DOHH2 (cell line): ENCODE results near the gene BBC3.

Experiments used
- H3F3A ChIP-seq: fragments of 200-600 bp; sonication (generic), shearing (Covaris generic); 2 replicates; pipeline ENCODE4 v1.6.0; 2016; ENCODE audit warnings: antibody characterized with exemption, mild to moderate bottlenecking; ENCODE audit not compliant: control insufficient read depth, insufficient read depth
- H3K27ac ChIP-seq: fragments of 200-600 bp; sonication (generic); 2 replicates; pipeline ENCODE4 v1.5.1; 2014; ENCODE audit warnings: low read depth, mild to moderate bottlenecking, low read length, moderate library complexity
- H3K27me3 ChIP-seq: fragments of 200-600 bp; sonication (generic); 2 replicates; pipeline ENCODE4 v1.6.1; 2014; ENCODE audit warnings: mild to moderate bottlenecking, low read length, mixed read lengths; ENCODE audit not compliant: control insufficient read depth
- H3K36me3 ChIP-seq: fragments of 200-600 bp; sonication (generic); 2 replicates; pipeline ENCODE4 v1.6.1; 2014; ENCODE audit warnings: mild to moderate bottlenecking, low read length, moderate library complexity, mixed read lengths; ENCODE audit not compliant: control insufficient read depth
- H3K4me1 ChIP-seq: fragments of 200-600 bp; sonication (generic); 2 replicates; pipeline ENCODE4 v1.6.1; 2014; ENCODE audit warnings: mild to moderate bottlenecking, low read length, mixed read lengths; ENCODE audit not compliant: control insufficient read depth
- H3K4me2 ChIP-seq: fragments of 200-600 bp; sonication (generic); 2 replicates; pipeline ENCODE4 v1.6.0; 2014; ENCODE audit warnings: mild to moderate bottlenecking, low read length, moderate library complexity
- H3K4me3 ChIP-seq: fragments of 200-600 bp; sonication (generic); 2 replicates; pipeline ENCODE4 v1.5.1; 2014; ENCODE audit warnings: mild to moderate bottlenecking, low read length, mixed read lengths
- H3K79me2 ChIP-seq: fragments of 200-600 bp; sonication (generic); 2 replicates; pipeline ENCODE4 v1.6.1; 2014; ENCODE audit warnings: mild to moderate bottlenecking, low read length, mixed read lengths; ENCODE audit not compliant: control insufficient read depth
- H3K9me2 ChIP-seq: fragments of 200-600 bp; sonication (generic); replicated peaks from 2 replicates; pipeline ENCODE4 v1.6.1; 2014; ENCODE audit warnings: mild to moderate bottlenecking, low read length, mixed read lengths; ENCODE audit not compliant: control insufficient read depth
- H3K9me3 ChIP-seq: fragments of 200-600 bp; sonication (generic); 2 replicates; pipeline ENCODE4 v1.6.1; 2014; ENCODE audit warnings: antibody characterized with exemption, low read length, mixed read lengths; ENCODE audit not compliant: control insufficient read depth, insufficient read depth
- H4K20me1 ChIP-seq: fragments of 200-600 bp; sonication (generic); 2 replicates; pipeline ENCODE4 v1.6.0; 2014; ENCODE audit warnings: low read depth, mild to moderate bottlenecking, antibody characterized with exemption, low read length, moderate library complexity; ENCODE audit not compliant: control insufficient read depth, insufficient read depth
- EZH2phosphoT487 ChIP-seq: fragments of 200-600 bp; sonication (generic); IDR thresholded peaks from 2 replicates; pipeline ENCODE4 v1.6.1; 2017; ENCODE audit warnings: borderline replicate concordance, mild to moderate bottlenecking, antibody characterized with exemption, low read length, moderate library complexity, mixed read lengths
- TF ChIP-seq, protein P1 (sequence below): fragments of 200-600 bp; sonication (generic); IDR thresholded peaks from one replicate; pipeline ENCODE4 v1.5.1; 2014; ENCODE audit warnings: antibody characterized with exemption, mild to moderate bottlenecking, low read depth, low read length; ENCODE audit not compliant: poor library complexity, severe bottlenecking

BBC3 gene

GRCh38 chr19:47227352-47228167 lies 3.4 kb downstream of the BBC3 start:
- Histone ChIP-seq H3K4me1 (peaks cover 60% of the 10 kb centered on the region), H3K9me2 (no peaks in the 10 kb centered on the region), H3K27ac (peak overlapping the region; percentile 95), H3K27me3 (peaks cover 6% of the 10 kb centered on the region), H3F3A (peaks cover 30% of the 10 kb centered on the region), H3K4me2 (peak overlapping the region; percentile 99), H3K4me3 (peak overlapping the region; percentile 79), H3K9me3 (no peaks in the 10 kb centered on the region), H3K79me2 (peaks cover 5% of the 10 kb centered on the region; the same call in 1 of the 2 replicates), H3K36me3 (peaks cover 10% of the 10 kb centered on the region), H4K20me1 (no peaks in the 10 kb centered on the region)
- TF ChIP-seq, protein P1, sequence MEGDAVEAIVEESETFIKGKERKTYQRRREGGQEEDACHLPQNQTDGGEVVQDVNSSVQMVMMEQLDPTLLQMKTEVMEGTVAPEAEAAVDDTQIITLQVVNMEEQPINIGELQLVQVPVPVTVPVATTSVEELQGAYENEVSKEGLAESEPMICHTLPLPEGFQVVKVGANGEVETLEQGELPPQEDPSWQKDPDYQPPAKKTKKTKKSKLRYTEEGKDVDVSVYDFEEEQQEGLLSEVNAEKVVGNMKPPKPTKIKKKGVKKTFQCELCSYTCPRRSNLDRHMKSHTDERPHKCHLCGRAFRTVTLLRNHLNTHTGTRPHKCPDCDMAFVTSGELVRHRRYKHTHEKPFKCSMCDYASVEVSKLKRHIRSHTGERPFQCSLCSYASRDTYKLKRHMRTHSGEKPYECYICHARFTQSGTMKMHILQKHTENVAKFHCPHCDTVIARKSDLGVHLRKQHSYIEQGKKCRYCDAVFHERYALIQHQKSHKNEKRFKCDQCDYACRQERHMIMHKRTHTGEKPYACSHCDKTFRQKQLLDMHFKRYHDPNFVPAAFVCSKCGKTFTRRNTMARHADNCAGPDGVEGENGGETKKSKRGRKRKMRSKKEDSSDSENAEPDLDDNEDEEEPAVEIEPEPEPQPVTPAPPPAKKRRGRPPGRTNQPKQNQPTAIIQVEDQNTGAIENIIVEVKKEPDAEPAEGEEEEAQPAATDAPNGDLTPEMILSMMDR = no peak
- TF ChIP-seq EZH2phosphoT487 = no peak

- Histone ChIP-seq H3K9me3 (no peaks in the 10 kb centered on the region), H3K4me1 (peaks cover 51% of the 10 kb centered on the region), H3K27ac (peak overlapping the region; percentile 95), H3K27me3 (peaks cover 4% of the 10 kb centered on the region), H3K36me3 (peaks cover 10% of the 10 kb centered on the region), H4K20me1 (no peaks in the 10 kb centered on the region), H3F3A (peaks cover 24% of the 10 kb centered on the region), H3K4me3 (peak overlapping the region; percentile 79), H3K9me2 (no peaks in the 10 kb centered on the region), H3K4me2 (peak overlapping the region; percentile 99), H3K79me2 (peaks cover 5% of the 10 kb centered on the region; the same call in 1 of the 2 replicates)
- TF ChIP-seq EZH2phosphoT487 = no peak
- TF ChIP-seq, protein P1 = peak; percentile 28
These were observed 4.3 kb downstream of the BBC3 start for GRCh38 chr19:47226426-47227351.

GRCh38 chr19:47225746-47226425 lies 5.1 kb downstream of the BBC3 start:
- Histone ChIP-seq H3K4me2 (peak overlapping the region; percentile 99), H3K4me3 (peak overlapping the region; percentile 79), H3F3A (peaks cover 24% of the 10 kb centered on the region), H3K27me3 (no peaks in the 10 kb centered on the region), H4K20me1 (no peaks in the 10 kb centered on the region), H3K9me3 (no peaks in the 10 kb centered on the region), H3K9me2 (no peaks in the 10 kb centered on the region), H3K36me3 (peaks cover 10% of the 10 kb centered on the region), H3K4me1 (peaks cover 45% of the 10 kb centered on the region), H3K79me2 (peaks cover 5% of the 10 kb centered on the region; the same call in 1 of the 2 replicates), H3K27ac (peak overlapping the region; percentile 95)
- TF ChIP-seq, protein P1 = no peak
- no peak for TF ChIP-seq EZH2phosphoT487
